Upper lobe of right lung (tissue), 1 donor: ENCODE measurements around the gene SLC10A6. TPM values are rescaled to one million over a fixed set of nuclear protein-coding genes. Genes with fewer than 3 reads are reported as not detected.

Experiments used
- ATAC-seq: fragments of 200-7000 bp; cut with Tn5 transposase; one replicate; pipeline ENCODE4 v1.9.1; 2020; ENCODE audit warnings: mild to moderate bottlenecking, moderate library complexity
- DNase-seq: peaks from one replicate; pipeline ENCODE4 v3.0.0-alpha.2; 2020
- H3K27ac ChIP-seq: fragments of 200-600 bp; one replicate; pipeline ENCODE4 v1.8.0; 2022
- H3K27me3 ChIP-seq: fragments of 200-600 bp; one replicate; pipeline ENCODE4 v1.8.0; 2022; ENCODE audit warnings: mild to moderate bottlenecking
- H3K36me3 ChIP-seq: fragments of 200-600 bp; one replicate; pipeline ENCODE4 v1.8.0; 2022
- H3K4me1 ChIP-seq: fragments of 200-600 bp; one replicate; pipeline ENCODE4 v1.8.0; 2022
- H3K4me3 ChIP-seq: fragments of 200-600 bp; one replicate; pipeline ENCODE4 v1.8.0; 2022; ENCODE audit warnings: mild to moderate bottlenecking
- H3K9me3 ChIP-seq: fragments of 200-600 bp; one replicate; pipeline ENCODE4 v1.8.0; 2022
- intact Hi-C: fragments of 100-400 bp; cut with DNase I; formaldehyde crosslinking; loops from one replicate; pipeline ENCODE4 v1.11.0; 2022
- total RNA-seq: library from RNA; stranded (reverse); fragmentation: NEBNext Ultra II Directional; extraction: Animal tissue kit (Norgen Biotek cat#: 25700); gene quantifications from one replicate; pipeline ENCODE4 v1.2.1, GENCODE V29; 2021
- TF ChIP-seq, protein P1 (sequence below): fragments of 200-600 bp; IDR thresholded peaks from one replicate; pipeline ENCODE4 v1.8.0; 2022; ENCODE audit warnings: antibody characterized with exemption
- donor health status: DM: no; HTN: yes; CAD: no; lungs with severe emphysema.

Gene SLC10A6
- total RNA-seq, 1 donor from 2014 or later = 0.87 TPM

DNA sequence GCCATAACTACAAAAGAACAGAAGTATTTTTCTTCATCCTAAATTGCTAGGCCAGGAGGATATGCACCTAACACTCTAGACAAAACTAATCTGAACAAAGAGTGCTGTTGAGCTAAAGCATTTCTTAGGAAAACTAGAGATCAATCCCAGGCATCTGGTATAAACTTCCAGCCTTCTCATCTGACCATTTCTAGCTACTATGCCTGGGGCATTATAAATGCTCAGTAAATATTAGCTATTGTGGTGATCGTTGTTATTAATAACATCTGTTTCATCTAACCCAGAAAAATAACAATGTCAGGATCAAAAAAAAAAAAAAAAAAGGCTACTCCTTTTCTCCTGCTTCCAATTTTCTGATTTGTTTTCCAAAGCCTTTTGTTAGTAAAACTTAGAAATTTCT, 7.7 kb upstream of the SLC10A6 start:
- intact Hi-C loops = no loop called here
- no peaks in the 10 kb centered on the region for H3K27me3 ChIP-seq
- TF ChIP-seq, protein P1, sequence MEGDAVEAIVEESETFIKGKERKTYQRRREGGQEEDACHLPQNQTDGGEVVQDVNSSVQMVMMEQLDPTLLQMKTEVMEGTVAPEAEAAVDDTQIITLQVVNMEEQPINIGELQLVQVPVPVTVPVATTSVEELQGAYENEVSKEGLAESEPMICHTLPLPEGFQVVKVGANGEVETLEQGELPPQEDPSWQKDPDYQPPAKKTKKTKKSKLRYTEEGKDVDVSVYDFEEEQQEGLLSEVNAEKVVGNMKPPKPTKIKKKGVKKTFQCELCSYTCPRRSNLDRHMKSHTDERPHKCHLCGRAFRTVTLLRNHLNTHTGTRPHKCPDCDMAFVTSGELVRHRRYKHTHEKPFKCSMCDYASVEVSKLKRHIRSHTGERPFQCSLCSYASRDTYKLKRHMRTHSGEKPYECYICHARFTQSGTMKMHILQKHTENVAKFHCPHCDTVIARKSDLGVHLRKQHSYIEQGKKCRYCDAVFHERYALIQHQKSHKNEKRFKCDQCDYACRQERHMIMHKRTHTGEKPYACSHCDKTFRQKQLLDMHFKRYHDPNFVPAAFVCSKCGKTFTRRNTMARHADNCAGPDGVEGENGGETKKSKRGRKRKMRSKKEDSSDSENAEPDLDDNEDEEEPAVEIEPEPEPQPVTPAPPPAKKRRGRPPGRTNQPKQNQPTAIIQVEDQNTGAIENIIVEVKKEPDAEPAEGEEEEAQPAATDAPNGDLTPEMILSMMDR = no peak
- H3K4me3 ChIP-seq = no peak overlapping the region
- H3K9me3 ChIP-seq = no peaks in the 10 kb centered on the region
- ATAC-seq (no peak), DNase-seq (no peak)
- H3K4me1 ChIP-seq = no peaks in the 10 kb centered on the region
- H3K36me3 ChIP-seq = no peaks in the 10 kb centered on the region
- H3K27ac ChIP-seq = no peak overlapping the region

DNA sequence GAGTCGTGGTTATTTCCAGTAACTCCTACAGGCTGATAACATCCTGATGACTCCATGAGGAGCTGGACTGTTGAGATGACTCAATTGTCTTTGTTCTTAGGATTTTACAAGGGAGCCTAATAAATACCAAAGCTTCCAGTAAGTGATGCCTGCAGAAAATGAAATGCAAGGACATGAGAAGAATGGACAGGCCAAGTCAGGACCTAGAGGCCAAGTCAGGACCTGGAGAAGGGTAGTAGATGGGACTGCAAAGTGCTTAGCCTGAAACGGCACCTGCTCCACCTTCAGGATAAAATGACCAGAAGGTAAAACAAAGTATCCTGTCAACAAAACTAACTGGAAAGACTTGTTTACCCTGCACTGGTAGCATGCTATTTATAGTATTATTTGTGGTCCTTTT, 6.4 kb upstream of the SLC10A6 start:
- DNase-seq = no peak
- H3K4me3 ChIP-seq = no peak overlapping the region
- intact Hi-C loops = no loop called here
- H3K4me1 ChIP-seq = no peaks in the 10 kb centered on the region
- H3K36me3 ChIP-seq = no peaks in the 10 kb centered on the region
- TF ChIP-seq, protein P1 = no peak
- ATAC-seq = no peak
- no peak overlapping the region for H3K27ac ChIP-seq
- H3K27me3 ChIP-seq = no peaks in the 10 kb centered on the region
- no peaks in the 10 kb centered on the region for H3K9me3 ChIP-seq

DNA sequence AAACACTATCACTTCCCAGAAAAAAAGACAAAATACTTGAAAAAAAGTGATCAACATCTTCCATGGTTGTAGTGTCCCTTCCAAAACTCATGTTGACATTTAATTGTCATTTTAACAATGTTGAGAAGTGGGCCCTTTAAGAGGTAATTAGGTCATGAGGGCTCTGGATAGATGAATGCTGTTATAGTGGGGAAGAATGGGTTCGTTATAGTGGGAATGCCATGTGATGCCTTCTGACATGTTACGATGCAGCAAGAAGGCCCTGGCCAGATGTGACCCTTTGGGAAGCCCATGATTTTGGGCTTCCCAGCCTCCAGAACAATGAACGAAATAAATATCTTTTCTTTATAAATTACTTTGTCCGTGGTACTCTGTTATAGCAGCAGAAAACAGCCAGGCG, 4.0 kb upstream of the SLC10A6 start:
- Histone ChIP-seq H3K9me3 (no peaks in the 10 kb centered on the region), H3K4me1 (no peaks in the 10 kb centered on the region), H3K36me3 (no peaks in the 10 kb centered on the region), H3K27me3 (no peaks in the 10 kb centered on the region), H3K4me3 (no peak overlapping the region), H3K27ac (no peak overlapping the region)
- TF ChIP-seq, protein P1 = no peak
- ATAC-seq (no peak), DNase-seq (no peak)
- intact Hi-C loops = no loop called here

GRCh38 chr4:86848136-86848535, 1.0 kb downstream of the SLC10A6 start:
- Histone ChIP-seq H3K4me1 (no peaks in the 10 kb centered on the region), H3K9me3 (no peaks in the 10 kb centered on the region), H3K27ac (no peak overlapping the region), H3K36me3 (no peaks in the 10 kb centered on the region), H3K4me3 (no peak overlapping the region), H3K27me3 (no peaks in the 10 kb centered on the region)
- no peak for DNase-seq
- intact Hi-C loops = no loop called here
- ATAC-seq = no peak
- TF ChIP-seq, protein P1 = no peak

GRCh38 chr4:86847571-86847970, 1.6 kb downstream of the SLC10A6 start:
- no peak overlapping the region for H3K27ac ChIP-seq
- H3K36me3 ChIP-seq = no peaks in the 10 kb centered on the region
- no peaks in the 10 kb centered on the region for H3K27me3 ChIP-seq
- H3K4me3 ChIP-seq = no peak overlapping the region
- H3K4me1 ChIP-seq = no peaks in the 10 kb centered on the region
- TF ChIP-seq, protein P1 = no peak
- no peak for DNase-seq
- ATAC-seq = no peak
- intact Hi-C loops = no loop called here
- H3K9me3 ChIP-seq = no peaks in the 10 kb centered on the region

GRCh38 chr4:86846921-86847320, 2.3 kb downstream of the SLC10A6 start:
- no peak for DNase-seq
- TF ChIP-seq, protein P1 = no peak
- H3K27me3 ChIP-seq = no peaks in the 10 kb centered on the region
- intact Hi-C loops = no loop called here
- H3K4me3 ChIP-seq = no peak overlapping the region
- H3K4me1 ChIP-seq = no peaks in the 10 kb centered on the region
- no peak overlapping the region for H3K27ac ChIP-seq
- no peak for ATAC-seq
- H3K9me3 ChIP-seq = no peaks in the 10 kb centered on the region
- H3K36me3 ChIP-seq = no peaks in the 10 kb centered on the region
